AG04450 (cell line): ENCODE data around the gene PANK3. TPM values are rescaled to one million over a fixed set of nuclear protein-coding genes. Genes with fewer than 3 reads are reported as not detected.

Experiments used
- CTCF ChIA-PET: fragments of 300-600, 350-600 bp; formaldehyde crosslinking; extraction: SDS; loops from one replicate; lab custom pipeline; 2022; ENCODE audit warnings: antibody characterized with exemption, inconsistent platforms; lab: Charles Lee
- POLR2A ChIA-PET: fragments of 350-600 bp; formaldehyde crosslinking; extraction: SDS; loops from one replicate; lab custom pipeline; 2021; ENCODE audit warnings: antibody characterized with exemption, inconsistent platforms; lab: Yijun Ruan, JAX
- DNase-seq: peaks from one replicate; pipeline ENCODE4 v3.0.0-alpha.2; 2011; ENCODE audit warnings: low read depth, low spot score
- H3K27ac ChIP-seq: one replicate; pipeline ENCODE4 v1.5.1; 2012; ENCODE audit warnings: low read depth, low read length, control low read depth
- H3K27me3 ChIP-seq: one replicate; pipeline ENCODE4 v1.6.0; 2012; ENCODE audit warnings: low read length; ENCODE audit not compliant: control insufficient read depth, insufficient read depth
- H3K4me3 ChIP-seq: 2 replicates; pipeline ENCODE4 v1.5.1; 2011; ENCODE audit warnings: mild to moderate bottlenecking, low read depth, low read length, control low read depth
- H3K9me3 ChIP-seq: 2 replicates; pipeline ENCODE4 v1.5.1; 2012; ENCODE audit warnings: low read length; ENCODE audit not compliant: control insufficient read depth, insufficient read depth
- CTCF ChIP-seq: IDR thresholded peaks from 2 replicates; pipeline ENCODE4 v1.5.1; 2011; ENCODE audit warnings: low read depth, low read length, control low read depth, inconsistent platforms
- polyA plus RNA-seq: library from polyadenylated mRNA; depleted of rRNA; stranded (reverse); fragments of >200 nt; gene quantifications from 2 replicates; pipeline ENCODE4 v1.2.3, GENCODE V29; 2011

The PANK3 gene
- polyA plus RNA-seq, 1 experiment, result 20.2 TPM

GRCh38 chr5:168609806-168610482, 30.8 kb upstream of the PANK3 start:
- ChIA-PET POLR2A (no interaction called here), CTCF (interaction anchor here (0.6 kb wide), 1 partner anchor 247 kb away, joined by 5 read pairs; no protein-coding TSS in a partner anchor)
- Histone ChIP-seq H3K4me3 (no peak overlapping the region), H3K9me3 (no peaks in the 10 kb centered on the region), H3K27ac (no peak overlapping the region), H3K27me3 (no peaks in the 10 kb centered on the region)
- no peak for DNase-seq
- no peak for TF ChIP-seq CTCF

GRCh38 chr5:168608821-168609220, 29.7 kb upstream of the PANK3 start:
- no peak for TF ChIP-seq CTCF
- H3K27me3 ChIP-seq, result no peaks in the 10 kb centered on the region
- H3K27ac ChIP-seq, result no peak overlapping the region
- H3K9me3 ChIP-seq, result no peaks in the 10 kb centered on the region
- CTCF ChIA-PET, result no interaction called here
- no peak overlapping the region for H3K4me3 ChIP-seq
- DNase-seq, result no peak
- POLR2A ChIA-PET, result no interaction called here

- no peak overlapping the region for H3K4me3 ChIP-seq
- no peak overlapping the region for H3K27ac ChIP-seq
- H3K9me3 ChIP-seq, result no peaks in the 10 kb centered on the region
- CTCF ChIA-PET, result no interaction called here
- H3K27me3 ChIP-seq, result no peaks in the 10 kb centered on the region
- DNase-seq, result no peak
- no peak for TF ChIP-seq CTCF
- POLR2A ChIA-PET, result no interaction called here
Measured at GRCh38 chr5:168608386-168608785, 29.2 kb upstream of the PANK3 start.

- no peaks in the 10 kb centered on the region for H3K27me3 ChIP-seq
- DNase-seq, result no peak
- POLR2A ChIA-PET, result no interaction called here
- TF ChIP-seq CTCF, result no peak
- CTCF ChIA-PET, result no interaction called here
- H3K9me3 ChIP-seq, result no peaks in the 10 kb centered on the region
- H3K27ac ChIP-seq, result no peak overlapping the region
- no peak overlapping the region for H3K4me3 ChIP-seq
Measured at GRCh38 chr5:168607946-168608345, 28.8 kb upstream of the PANK3 start.

GRCh38 chr5:168606562-168606961, 27.4 kb upstream of the PANK3 start:
- POLR2A ChIA-PET, result no interaction called here

More at GRCh38 chr5:168606562-168606961, 27.4 kb upstream of the PANK3 start:
- CTCF ChIA-PET, result no interaction called here
- TF ChIP-seq CTCF, result no peak
- DNase-seq, result no peak
- Histone ChIP-seq H3K27ac (no peak overlapping the region), H3K4me3 (no peak overlapping the region), H3K9me3 (no peaks in the 10 kb centered on the region), H3K27me3 (no peaks in the 10 kb centered on the region)
